ENCODE results near the gene ABCC1. TPM values are rescaled to one million over a fixed set of nuclear protein-coding genes. Genes with fewer than 3 reads are reported as not detected.

The ABCC1 gene
- total RNA-seq, 4 donors from 2014 or later, result 12.1 to 39.2 (median 18.6) TPM

GRCh38 chr16:16110111-16110490, 160.7 kb downstream of the ABCC1 start:
- Histone ChIP-seq H3K4me1 (no peaks in the 10 kb centered on the region), H3K4me3 (no peak overlapping the region), H3K36me3 (no peaks in the 10 kb centered on the region), H3K27me3 (no peaks in the 10 kb centered on the region), H3K27ac (no peak overlapping the region), H3K9me3 (no peaks in the 10 kb centered on the region)
- intact Hi-C loops (cut with DNase I; ENCODE audit: low total_unique reads), result no loop called here
- no peak for TF ChIP-seq POLR2A (IDR thresholded peaks at IDR 0.05)
- no peak for TF ChIP-seq CTCF (IDR thresholded peaks at IDR 0.05)
- DNase-seq, result no peak

- H3K4me3 ChIP-seq, result no peak overlapping the region
- H3K4me1 ChIP-seq, result no peaks in the 10 kb centered on the region
- H3K9me3 ChIP-seq, result no peaks in the 10 kb centered on the region
- no peak for DNase-seq
- no peak for TF ChIP-seq POLR2A (IDR thresholded peaks at IDR 0.05)
- TF ChIP-seq CTCF (IDR thresholded peaks at IDR 0.05), result no peak
- no peaks in the 10 kb centered on the region for H3K27me3 ChIP-seq
- H3K27ac ChIP-seq, result no peak overlapping the region
- H3K36me3 ChIP-seq, result no peaks in the 10 kb centered on the region
- intact Hi-C loops (cut with DNase I; ENCODE audit: low total_unique reads), result no loop called here
Measured at GRCh38 chr16:16111639-16112038, 162.2 kb downstream of the ABCC1 start.

GRCh38 chr16:16112450-16113053, 163.1 kb downstream of the ABCC1 start:
- intact Hi-C loops (cut with DNase I; ENCODE audit: low total_unique reads), result no loop called here
- TF ChIP-seq POLR2A (IDR thresholded peaks at IDR 0.05) (no peak), CTCF (IDR thresholded peaks at IDR 0.05) (no peak)
- Histone ChIP-seq H3K27me3 (no peaks in the 10 kb centered on the region), H3K27ac (no peak overlapping the region), H3K4me3 (no peak overlapping the region), H3K36me3 (no peaks in the 10 kb centered on the region), H3K4me1 (no peaks in the 10 kb centered on the region), H3K9me3 (no peaks in the 10 kb centered on the region)
- no peak for DNase-seq

- Histone ChIP-seq H3K36me3 (no peaks in the 10 kb centered on the region), H3K27me3 (no peaks in the 10 kb centered on the region), H3K27ac (no peak overlapping the region), H3K4me1 (no peaks in the 10 kb centered on the region), H3K4me3 (no peak overlapping the region), H3K9me3 (no peaks in the 10 kb centered on the region)
- DNase-seq, result no peak
- no peak for TF ChIP-seq POLR2A (IDR thresholded peaks at IDR 0.05)
- no peak for TF ChIP-seq CTCF (IDR thresholded peaks at IDR 0.05)
- intact Hi-C loops (cut with DNase I; ENCODE audit: low total_unique reads), result no loop called here
Measured at GRCh38 chr16:16113076-16113475, 163.7 kb downstream of the ABCC1 start.

GRCh38 chr16:16116841-16117240, 167.4 kb downstream of the ABCC1 start:
- H3K36me3 ChIP-seq, result no peaks in the 10 kb centered on the region
- H3K27ac ChIP-seq, result no peak overlapping the region

More at GRCh38 chr16:16116841-16117240, 167.4 kb downstream of the ABCC1 start:
- Histone ChIP-seq H3K9me3 (no peaks in the 10 kb centered on the region), H3K27me3 (no peaks in the 10 kb centered on the region), H3K4me3 (no peak overlapping the region), H3K4me1 (no peaks in the 10 kb centered on the region)
- DNase-seq, result no peak
- intact Hi-C loops (cut with DNase I; ENCODE audit: low total_unique reads), result no loop called here
- no peak for TF ChIP-seq CTCF (IDR thresholded peaks at IDR 0.05)
- no peak for TF ChIP-seq POLR2A (IDR thresholded peaks at IDR 0.05)
